Hematopoietic multipotent progenitor cell treated with erythropoietin and hydrocortisone succinate and interleukin-3 and kit ligand, for 4 days (in vitro differentiated cells): Measurements from ENCODE around the gene CAMTA1.
"Not testable (repeated sequence)": the region's sequence is repeated elsewhere in the genome, so short reads cannot be mapped to it uniquely, and the experiment has no call there.

Experiments used
- DNase-seq: peaks from one replicate; pipeline ENCODE4 v3.0.0-alpha.2; 2015

The CAMTA1 gene

GRCh38 chr1:7587773-7588456, 802.7 kb downstream of the CAMTA1 start:
- DNase-seq: no peak

GRCh38 chr1:7588457-7588827, 803.2 kb downstream of the CAMTA1 start:
- no peak for DNase-seq

GRCh38 chr1:7589080-7589735, 804.0 kb downstream of the CAMTA1 start:
- DNase-seq: no peak

GRCh38 chr1:7589774-7590425, 804.6 kb downstream of the CAMTA1 start:
- no peak for DNase-seq

GRCh38 chr1:7590426-7590790, 805.2 kb downstream of the CAMTA1 start:
- DNase-seq: no peak

GRCh38 chr1:7591565-7591964, 806.3 kb downstream of the CAMTA1 start:
- DNase-seq: no peak

GRCh38 chr1:7592120-7592798, 807.0 kb downstream of the CAMTA1 start:
- DNase-seq: no peak

- DNase-seq: no peak
Measured at GRCh38 chr1:7594002-7594713, 808.9 kb downstream of the CAMTA1 start.

GRCh38 chr1:7594714-7595295, 809.6 kb downstream of the CAMTA1 start:
- DNase-seq: no peak

GRCh38 chr1:7595336-7595735, 810.1 kb downstream of the CAMTA1 start:
- DNase-seq: no peak

GRCh38 chr1:7596126-7596965, 811.1 kb downstream of the CAMTA1 start:
- DNase-seq: no peak

- not testable (repeated sequence) for DNase-seq
Measured at GRCh38 chr1:7598058-7598457, 812.8 kb downstream of the CAMTA1 start.

GRCh38 chr1:7604906-7605305, 819.7 kb downstream of the CAMTA1 start:
- DNase-seq: not testable (repeated sequence)

- DNase-seq: no peak
Measured at GRCh38 chr1:7606096-7606495, 820.8 kb downstream of the CAMTA1 start.

- no peak for DNase-seq
Measured at GRCh38 chr1:7607097-7607496, 821.8 kb downstream of the CAMTA1 start.

- DNase-seq: no peak
Measured at GRCh38 chr1:7608628-7609305, 823.5 kb downstream of the CAMTA1 start.

GRCh38 chr1:7609311-7609994, 824.2 kb downstream of the CAMTA1 start:
- no peak for DNase-seq

- DNase-seq: no peak
Measured at GRCh38 chr1:7610106-7610731, 825.0 kb downstream of the CAMTA1 start.

- DNase-seq: no peak
Measured at GRCh38 chr1:7610936-7611335, 825.7 kb downstream of the CAMTA1 start.

- DNase-seq: no peak
Measured at GRCh38 chr1:7611421-7612010, 826.3 kb downstream of the CAMTA1 start.
